ENCODE data around the gene KMT2A. TPM values are rescaled to one million over a fixed set of nuclear protein-coding genes. Genes with fewer than 3 reads are reported as not detected.

The KMT2A gene
- polyA plus RNA-seq, 2 of the 4 experiments (the other 2 are of a cell fraction) = 6.8 to 20.3 TPM

- WGBS (ENCODE audit: missing lambda C conversion rate) = 11% methylated on average over 10 of the region's 14 CpGs
- ATAC-seq (peak in 1 of 2 experiments; percentile 67; a peak in 3 of 6 replicates), FAIRE-seq (no peak), DNase-seq (ENCODE audit: low read depth in 1 of 2, low spot score in 1 of 2) (peak; percentile 31 to 61)
- Histone ChIP-seq H3K27ac (peak overlapping the region in 1 of 2 experiments; percentile 99; a peak in 2 of 6 replicates), H3K9me3 (no peaks in the 10 kb centered on the region), H3K4me1 (peaks cover 31% of the 10 kb centered on the region; the same call in 2 of the 3 replicates), H3K4me3 (peak overlapping the region; percentile 95), H3K4me2 (peak overlapping the region; percentile 77)
- ChIA-PET POLR2A (interaction anchor here (0.9 kb wide), 2 partner anchors 11 to 36 kb away, joined by 3 read pairs; no protein-coding TSS in a partner anchor), CTCF (interaction anchor here (1.0 kb wide), 1 partner anchor 50 kb away, joined by 3 read pairs; no protein-coding TSS in a partner anchor)
- no peak for TF ChIP-seq MAX (IDR thresholded peaks at IDR 0.05)
- no peak for TF ChIP-seq NFE2L2 (conservative IDR thresholded peaks at IDR 0.05; ENCODE audit: low read length)
- no peak for TF ChIP-seq RNF2 (IDR thresholded peaks at IDR 0.05; ENCODE audit: borderline replicate concordance, low read depth)
- TF ChIP-seq HMGXB4 (CRISPR knock-in tag; IDR thresholded peaks at IDR 0.05; ENCODE audit: borderline replicate concordance) = no peak
- no peak for TF ChIP-seq NR3C1 (IDR thresholded peaks at IDR 0.05)
- no peak for TF ChIP-seq TP53 (CRISPR knock-in tag; IDR thresholded peaks at IDR 0.05)
- TF ChIP-seq REST (IDR thresholded peaks at IDR 0.05) = no peak
- no peak for TF ChIP-seq FOSB (CRISPR knock-in tag; IDR thresholded peaks at IDR 0.05)
- no peak for TF ChIP-seq FOSL2 (IDR thresholded peaks at IDR 0.05)
- no peak for TF ChIP-seq FOSL2 (CRISPR knock-in tag; IDR thresholded peaks at IDR 0.05)
- TF ChIP-seq JUNB (IDR thresholded peaks at IDR 0.05) = no peak
- TF ChIP-seq TFCP2L1 (CRISPR knock-in tag; IDR thresholded peaks at IDR 0.05) = no peak
- TF ChIP-seq EHMT2 (IDR thresholded peaks at IDR 0.05; ENCODE audit: low read depth) = no peak
- TF ChIP-seq HOXB5 (CRISPR knock-in tag; IDR thresholded peaks at IDR 0.05) = no peak
- no peak for TF ChIP-seq ZNF302 (CRISPR knock-in tag; IDR thresholded peaks at IDR 0.05)
- TF ChIP-seq EHF (CRISPR knock-in tag; IDR thresholded peaks at IDR 0.05) = no peak
- no peak for TF ChIP-seq JUN (IDR thresholded peaks at IDR 0.05)
- TF ChIP-seq RARB (CRISPR knock-in tag; IDR thresholded peaks at IDR 0.05) = no peak
- no peak for TF ChIP-seq KDM1A (IDR thresholded peaks at IDR 0.05; ENCODE audit: low read depth)
- no peak for TF ChIP-seq FOXS1 (CRISPR knock-in tag; IDR thresholded peaks at IDR 0.05)
Measured at GRCh38 chr11:118438314-118438931, 2.1 kb downstream of the KMT2A start.

DNA sequence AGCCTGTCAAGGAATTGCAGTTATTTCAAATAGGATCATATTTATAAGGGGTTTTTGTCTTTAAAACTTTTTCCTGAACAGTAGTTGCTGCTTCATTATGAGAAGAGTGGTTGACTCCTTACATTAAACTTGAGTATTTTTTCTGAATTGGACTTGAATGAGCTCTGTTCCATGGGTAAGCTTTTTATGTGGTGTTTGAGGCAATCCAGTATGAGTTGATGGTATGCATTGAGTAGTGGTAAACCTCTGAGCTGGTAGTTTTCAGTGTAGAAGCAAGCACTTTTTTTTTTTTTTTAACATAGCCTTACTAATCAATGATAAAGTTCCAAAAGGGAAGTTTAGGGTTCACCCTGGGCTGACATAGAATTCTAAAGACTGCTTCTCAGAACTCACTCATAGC lies 3.4 kb downstream of the KMT2A start:
- Histone ChIP-seq H3K4me1 (peaks cover 27% of the 10 kb centered on the region; the same call in 2 of the 3 replicates), H3K4me2 (0 out of 3 replicates have a peak overlapping the region, but pooled peaks have one; percentile 77), H3K27ac (no peak overlapping the region), H3K9me3 (no peaks in the 10 kb centered on the region), H3K4me3 (no peak overlapping the region)
- ATAC-seq (no peak), DNase-seq (ENCODE audit: low read depth in 1 of 2, low spot score in 1 of 2) (no peak), FAIRE-seq (no peak)
- TF ChIP-seq NPAS2 (CRISPR knock-in tag; IDR thresholded peaks at IDR 0.05; ENCODE audit: borderline replicate concordance) = no peak
- TF ChIP-seq HES2 (IDR thresholded peaks at IDR 0.05) = no peak
- no peak for TF ChIP-seq RCOR1 (IDR thresholded peaks at IDR 0.05; ENCODE audit: low read depth, low read length)
- no peak for TF ChIP-seq CTCF (IDR thresholded peaks at IDR 0.05)
- TF ChIP-seq, protein P1, sequence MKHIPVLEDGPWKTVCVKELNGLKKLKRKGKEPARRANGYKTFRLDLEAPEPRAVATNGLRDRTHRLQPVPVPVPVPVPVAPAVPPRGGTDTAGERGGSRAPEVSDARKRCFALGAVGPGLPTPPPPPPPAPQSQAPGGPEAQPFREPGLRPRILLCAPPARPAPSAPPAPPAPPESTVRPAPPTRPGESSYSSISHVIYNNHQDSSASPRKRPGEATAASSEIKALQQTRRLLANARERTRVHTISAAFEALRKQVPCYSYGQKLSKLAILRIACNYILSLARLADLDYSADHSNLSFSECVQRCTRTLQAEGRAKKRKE (CRISPR knock-in tag; IDR thresholded peaks at IDR 0.05; ENCODE audit: low read depth) = no peak
- no peak for TF ChIP-seq HEYL (CRISPR knock-in tag; IDR thresholded peaks at IDR 0.05)
- no peak for TF ChIP-seq FOXS1 (CRISPR knock-in tag; IDR thresholded peaks at IDR 0.05)
- POLR2A ChIA-PET = no interaction called here
- CTCF ChIA-PET = interaction anchor here (0.6 to 1.1 kb wide), 4 partner anchors 12 to 187 kb away, joined by 3 to 4 read pairs (median 3); no protein-coding TSS in a partner anchor
